HT-29 (cell line): Measurements from ENCODE around the gene RARA. TPM values are rescaled to one million over a fixed set of nuclear protein-coding genes. Genes with fewer than 3 reads are reported as not detected.
"Not testable (repeated sequence)": the region's sequence is repeated elsewhere in the genome, so short reads cannot be mapped to it uniquely, and the experiment has no call there.

Source experiments
- DNase-seq: peaks from one replicate; pipeline ENCODE4 v3.0.0-alpha.2; 2015; ENCODE audit warnings: low spot score
- total RNA-seq: library from RNA; depleted of rRNA; stranded (reverse); fragments of >200 nt; shearing (Covaris generic); gene quantifications from 2 replicates; pipeline ENCODE4 v1.2.3, GENCODE V29; 2014

Gene RARA
- total RNA-seq, 1 experiment from 2014 or later: 44.5 TPM

DNA sequence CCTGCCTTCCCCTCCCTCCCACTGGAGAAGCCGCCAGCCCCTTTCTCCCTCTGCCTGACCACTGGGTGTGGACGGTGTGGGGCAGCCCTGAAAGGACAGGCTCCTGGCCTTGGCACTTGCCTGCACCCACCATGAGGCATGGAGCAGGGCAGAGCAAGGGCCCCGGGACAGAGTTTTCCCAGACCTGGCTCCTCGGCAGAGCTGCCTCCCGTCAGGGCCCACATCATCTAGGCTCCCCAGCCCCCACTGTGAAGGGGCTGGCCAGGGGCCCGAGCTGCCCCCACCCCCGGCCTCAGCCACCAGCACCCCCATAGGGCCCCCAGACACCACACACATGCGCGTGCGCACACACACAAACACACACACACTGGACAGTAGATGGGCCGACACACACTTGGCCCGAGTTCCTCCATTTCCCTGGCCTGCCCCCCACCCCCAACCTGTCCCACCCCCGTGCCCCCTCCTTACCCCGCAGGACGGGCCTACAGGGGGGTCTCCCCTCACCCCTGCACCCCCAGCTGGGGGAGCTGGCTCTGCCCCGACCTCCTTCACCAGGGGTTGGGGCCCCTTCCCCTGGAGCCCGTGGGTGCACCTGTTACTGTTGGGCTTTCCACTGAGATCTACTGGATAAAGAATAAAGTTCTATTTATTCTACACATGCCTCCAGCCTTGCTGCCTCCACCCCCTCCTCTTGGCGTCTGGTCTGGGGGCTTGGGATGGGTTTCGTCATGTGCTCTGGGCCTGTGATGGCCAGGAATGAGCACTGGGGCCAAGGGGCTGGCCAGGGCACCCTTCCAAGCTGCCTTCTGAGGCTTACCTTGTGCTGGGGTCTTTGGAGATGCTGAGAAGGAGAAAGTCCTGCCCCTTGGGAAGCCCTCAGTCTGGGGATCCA is 48.3 kb downstream of the RARA start:
- no peak for DNase-seq

DNA sequence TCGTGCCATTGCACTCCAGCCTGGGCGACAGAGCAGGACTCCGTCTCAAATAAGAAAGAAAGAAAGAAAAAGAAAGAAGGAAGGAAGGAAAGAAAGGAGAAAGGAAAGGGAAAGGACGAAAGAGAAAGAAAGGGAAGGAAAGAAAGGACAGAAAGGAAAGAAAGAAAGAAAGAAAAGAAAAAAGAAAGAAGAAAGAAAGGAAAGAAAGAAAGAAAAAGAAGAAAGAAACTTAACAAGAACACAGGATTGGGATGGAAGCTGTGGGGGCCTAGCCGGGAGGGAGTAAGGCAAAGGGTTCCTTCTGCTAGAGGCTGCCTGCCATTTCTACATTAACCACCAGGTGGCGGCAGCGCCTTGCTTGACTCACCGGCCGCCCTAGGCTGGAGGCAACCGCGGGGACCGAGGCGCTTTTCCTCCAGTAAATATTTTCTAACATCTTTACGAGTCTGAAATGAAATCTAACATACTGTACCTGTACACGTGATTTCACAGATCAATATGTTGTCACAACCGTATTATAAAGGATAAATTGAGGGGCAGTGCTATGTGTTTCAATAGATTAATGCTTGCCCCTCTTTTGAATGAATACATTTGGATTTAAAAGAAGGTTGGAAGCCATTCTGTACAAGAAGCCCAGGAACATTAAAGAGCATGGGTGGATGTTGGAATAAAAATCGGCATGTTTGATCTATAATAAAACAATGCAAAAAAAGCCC is 49.5 kb downstream of the RARA start:
- DNase-seq: peak; percentile 96

- no peak for DNase-seq
Observed at GRCh38 chr17:40360091-40360490, 51.1 kb downstream of the RARA start.

- DNase-seq: no peak
Observed at GRCh38 chr17:40361063-40361924, 52.3 kb downstream of the RARA start.

- DNase-seq: no peak
Observed at GRCh38 chr17:40361925-40362695, 53.1 kb downstream of the RARA start.

GRCh38 chr17:40362696-40363110 is 53.7 kb downstream of the RARA start:
- peak; percentile 79 for DNase-seq

DNA sequence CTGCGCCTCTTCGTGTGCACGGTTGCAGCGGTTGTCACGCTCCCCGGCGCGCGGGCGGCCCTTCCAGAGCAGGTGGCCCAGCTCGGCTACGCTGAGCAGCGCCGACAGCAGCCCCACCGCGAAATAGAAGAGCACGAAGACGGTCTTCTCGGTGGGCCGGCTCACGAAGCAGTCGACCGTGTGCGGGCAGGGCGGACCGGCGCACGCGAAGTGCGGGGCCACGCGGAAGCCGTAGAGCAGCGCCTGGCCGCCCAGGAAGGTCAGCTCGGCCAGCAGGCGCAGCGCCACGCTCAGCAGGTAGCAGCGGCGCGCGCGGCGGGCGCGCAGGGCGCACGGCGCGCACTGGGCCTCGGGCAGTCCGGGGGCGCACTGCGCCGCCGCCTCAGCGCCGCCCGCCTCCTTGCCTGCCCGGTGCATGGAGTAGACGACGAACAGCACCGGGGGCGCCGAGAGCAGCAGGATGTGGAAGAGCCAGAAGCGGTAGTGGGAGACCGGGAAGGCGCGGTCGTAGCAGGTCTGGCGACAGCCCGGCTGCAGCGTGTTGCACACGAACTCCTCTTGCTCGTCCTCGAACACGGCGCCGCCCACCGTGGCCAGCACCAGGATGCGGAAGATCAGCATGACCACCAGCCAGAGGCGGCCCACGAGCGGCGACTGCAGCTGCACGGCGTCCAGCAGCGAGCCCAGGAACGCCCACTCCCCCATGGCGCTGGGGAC is 54.3 kb downstream of the RARA start:
- DNase-seq: peak; percentile 44

DNA sequence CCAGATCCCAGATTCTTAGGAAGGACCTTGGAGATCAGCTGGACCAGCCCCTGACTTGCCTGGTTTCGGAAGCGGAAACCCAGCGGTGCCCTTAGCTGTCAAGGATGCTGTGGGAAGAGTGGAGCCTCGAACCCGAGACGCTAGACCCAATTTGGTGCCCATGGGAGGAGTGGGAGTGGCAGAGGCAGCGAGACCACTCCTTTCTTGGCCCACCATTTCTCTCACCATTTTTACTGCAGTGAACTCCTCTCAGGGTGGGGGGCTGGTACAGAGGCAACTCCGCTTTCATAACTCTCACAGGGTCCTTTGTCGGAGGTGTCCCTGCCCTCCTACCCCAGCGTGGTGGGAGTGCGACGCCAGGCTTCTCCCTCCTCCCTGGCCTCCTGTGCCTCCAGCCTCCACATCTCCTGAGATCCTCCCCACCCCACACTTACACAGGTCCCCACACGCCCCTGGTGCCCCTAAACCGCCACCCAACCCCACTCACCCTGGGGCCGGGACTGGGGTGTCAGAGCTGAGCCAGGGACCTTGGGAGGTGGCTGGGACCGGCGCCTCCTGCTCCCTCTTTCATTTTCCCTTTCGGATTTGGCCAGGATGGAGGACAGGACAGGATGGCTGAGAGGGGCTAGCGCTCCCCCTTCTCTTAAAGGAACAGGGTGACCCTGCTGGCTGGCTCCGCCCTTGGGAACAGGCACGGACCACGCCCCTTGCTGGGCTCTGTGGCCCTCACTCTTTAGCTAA is 55.3 kb downstream of the RARA start, which contains the start of gene GJD3:
TSS of gene GJD3 (minus strand) at position 617 of the 741 bp plus-strand sequence. CDS start 922 bp downstream, outside the sequence.
- DNase-seq: no peak

DNA sequence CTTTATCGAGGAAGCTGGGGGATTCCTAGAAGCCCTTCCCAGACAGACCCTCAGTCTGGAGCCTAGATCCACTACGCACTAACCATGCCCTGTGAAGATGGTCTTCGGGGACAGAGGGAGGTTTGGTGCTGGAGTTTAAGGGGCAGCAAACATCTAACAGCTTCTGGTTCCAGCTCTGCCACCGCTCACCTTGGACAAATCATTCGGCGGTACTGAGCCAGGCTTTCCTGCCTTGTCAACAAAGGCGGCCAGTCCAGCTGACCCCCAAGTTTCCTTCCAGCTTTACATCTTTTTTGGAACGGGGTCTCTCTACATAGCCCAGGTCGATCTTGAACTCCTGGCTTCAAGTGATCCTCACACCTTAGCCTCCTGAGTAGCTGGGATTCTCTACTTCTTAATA is 55.9 kb downstream of the RARA start:
- no peak for DNase-seq

DNA sequence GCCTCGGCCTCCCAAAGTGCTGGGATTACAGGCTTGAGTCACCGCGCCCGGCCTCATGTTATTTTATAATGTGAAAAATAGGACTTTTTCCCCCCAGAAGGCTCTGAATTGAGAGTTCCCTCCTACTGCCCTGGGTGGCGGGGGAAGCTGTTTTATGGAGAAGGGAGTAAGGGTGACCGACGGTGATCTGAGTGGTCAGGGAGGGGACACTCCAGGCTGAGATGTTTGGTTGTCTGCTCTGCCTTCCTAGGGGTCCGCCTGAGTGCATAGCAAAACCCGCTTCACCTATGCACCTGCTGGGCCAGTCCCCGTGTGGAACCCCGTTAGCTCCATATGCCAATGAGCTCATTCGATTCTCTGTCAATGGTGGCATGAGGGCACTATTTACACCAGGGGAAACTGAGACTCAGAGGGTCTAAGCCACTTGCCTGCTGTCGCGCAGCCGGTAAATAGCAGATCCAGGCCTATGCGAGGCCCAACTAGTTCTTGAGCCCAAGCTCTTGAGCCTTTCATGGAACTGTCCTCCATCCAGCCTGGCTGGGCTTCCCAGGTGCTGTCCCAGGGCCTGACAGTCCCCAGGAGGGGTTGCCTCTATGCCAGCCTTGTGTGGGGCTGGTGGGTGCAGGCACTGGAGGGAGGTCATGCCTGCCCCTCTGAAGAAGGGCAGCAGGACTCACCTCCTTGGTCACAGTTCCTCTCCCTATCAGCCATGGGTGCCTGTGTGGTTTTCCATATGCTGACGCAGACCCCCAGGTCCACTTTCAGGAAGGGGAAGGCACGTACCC is 57.3 kb downstream of the RARA start:
- no peak for DNase-seq

DNA sequence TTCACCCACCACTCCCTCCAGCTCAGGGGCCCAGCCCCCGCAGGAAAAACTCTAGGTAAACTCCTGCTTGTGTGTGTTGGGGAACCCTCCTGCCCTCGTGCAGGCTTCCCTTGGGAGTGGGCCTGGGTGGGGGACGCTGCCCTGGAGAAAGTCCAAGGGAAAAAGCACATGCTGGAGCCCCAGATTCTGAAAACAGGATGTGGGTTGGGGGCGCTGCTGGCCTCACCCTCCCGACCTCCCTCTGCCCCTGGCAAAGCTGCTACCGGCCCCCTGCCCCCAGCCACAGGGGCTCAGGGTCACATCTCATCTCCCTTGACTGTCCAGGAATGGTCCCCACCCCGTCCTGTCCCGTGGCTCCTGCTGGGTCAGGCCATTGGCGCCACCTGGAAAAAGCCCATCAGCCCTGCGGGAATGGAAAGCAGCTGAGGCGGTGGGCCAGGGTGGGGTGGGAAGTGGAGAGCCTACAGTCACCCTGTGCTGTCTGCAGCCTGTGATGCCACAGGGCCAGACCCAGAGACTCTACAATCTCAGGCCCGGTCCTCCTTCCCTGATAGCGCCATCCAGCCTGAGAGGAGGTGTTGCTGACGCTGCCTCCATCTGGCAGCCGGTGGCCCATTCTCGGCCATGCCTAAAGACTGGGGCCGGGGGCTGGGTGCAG is 58.0 kb downstream of the RARA start:
- no peak for DNase-seq

DNA sequence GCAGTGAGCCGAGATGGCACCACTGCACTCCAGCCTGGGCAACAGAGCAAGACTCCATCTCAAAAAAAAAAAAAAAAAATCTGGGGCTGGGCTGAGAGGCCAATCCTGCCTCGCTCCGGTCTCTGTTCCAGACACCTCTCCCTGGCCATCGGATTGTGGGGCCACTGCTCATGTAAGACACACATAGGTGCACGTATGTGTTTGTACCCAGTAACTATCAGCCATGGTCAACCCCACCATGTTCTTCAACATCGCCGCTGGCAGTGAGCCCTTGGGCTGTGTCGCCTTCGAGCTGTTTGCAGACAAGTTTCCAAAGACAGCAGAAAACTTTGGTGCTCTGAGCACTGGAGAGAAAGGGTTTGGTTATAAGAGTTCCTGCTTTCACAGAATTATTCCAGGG is 58.7 kb downstream of the RARA start:
- DNase-seq: not testable (repeated sequence)

GRCh38 chr17:40369923-40370322 is 60.9 kb downstream of the RARA start:
- no peak for DNase-seq

- no peak for DNase-seq
Observed at GRCh38 chr17:40371261-40371929, 62.4 kb downstream of the RARA start.

- DNase-seq: no peak
Observed at GRCh38 chr17:40372031-40372430, 63.1 kb downstream of the RARA start.

GRCh38 chr17:40372644-40373043 is 63.7 kb downstream of the RARA start:
- not testable (repeated sequence) for DNase-seq

- DNase-seq: no peak
Observed at GRCh38 chr17:40373324-40373723, 64.3 kb downstream of the RARA start.

DNA sequence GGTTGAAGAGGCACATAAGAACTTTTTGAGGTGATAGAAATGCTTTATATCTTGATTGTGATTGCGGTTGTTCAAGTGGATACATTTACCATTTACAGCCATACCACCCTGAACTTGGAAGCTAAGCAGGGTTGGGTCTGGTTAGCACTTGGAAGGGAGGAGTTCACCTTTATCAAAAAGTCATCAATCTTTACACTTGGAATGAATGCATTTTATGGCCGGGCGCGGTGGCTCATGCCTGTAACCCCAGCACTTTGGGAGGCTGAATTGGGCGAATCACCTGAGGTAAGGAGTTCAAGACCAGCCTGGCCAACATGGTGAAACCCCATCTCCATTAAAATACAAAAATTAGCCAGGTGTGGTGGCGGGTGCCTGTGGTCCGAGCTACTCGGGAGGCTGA is 65.0 kb downstream of the RARA start:
- DNase-seq: no peak
